Gastroesophageal sphincter (tissue), 3 donors: Measurements from ENCODE around the gene GEMIN5.

ENCODE experiments used
- POLR2A ChIP-seq, 2 donors: fragments of 450-650 bp; IDR thresholded peaks; one replicate each; pipeline ENCODE4 v1.6.1; 2017; ENCODE audit warnings: antibody characterized with exemption in 2 of 2, mild to moderate bottlenecking in 2 of 2, moderate library complexity in 1 of 2
- POLR2AphosphoS5 ChIP-seq: sonication (generic); formaldehyde crosslinking; IDR thresholded peaks from one replicate; pipeline ENCODE4 v1.6.1; 2017; ENCODE audit warnings: antibody characterized with exemption
- TF ChIP-seq, protein P1 (sequence below), 4 experiments: fragments of 200-600 bp in 2 of 4; fragments of 450-650 bp in 2 of 4; sonication (generic) in 1 of 4; IDR thresholded peaks; one replicate each; pipeline ENCODE4 v1.5.1; 2017 to 2019; ENCODE audit warnings: antibody characterized with exemption in 4 of 4, mild to moderate bottlenecking in 2 of 4, moderate library complexity in 2 of 4

GRCh38 chr5:154986151-154986550 is 48.1 kb upstream of the GEMIN5 start:
- TF ChIP-seq, protein P1, sequence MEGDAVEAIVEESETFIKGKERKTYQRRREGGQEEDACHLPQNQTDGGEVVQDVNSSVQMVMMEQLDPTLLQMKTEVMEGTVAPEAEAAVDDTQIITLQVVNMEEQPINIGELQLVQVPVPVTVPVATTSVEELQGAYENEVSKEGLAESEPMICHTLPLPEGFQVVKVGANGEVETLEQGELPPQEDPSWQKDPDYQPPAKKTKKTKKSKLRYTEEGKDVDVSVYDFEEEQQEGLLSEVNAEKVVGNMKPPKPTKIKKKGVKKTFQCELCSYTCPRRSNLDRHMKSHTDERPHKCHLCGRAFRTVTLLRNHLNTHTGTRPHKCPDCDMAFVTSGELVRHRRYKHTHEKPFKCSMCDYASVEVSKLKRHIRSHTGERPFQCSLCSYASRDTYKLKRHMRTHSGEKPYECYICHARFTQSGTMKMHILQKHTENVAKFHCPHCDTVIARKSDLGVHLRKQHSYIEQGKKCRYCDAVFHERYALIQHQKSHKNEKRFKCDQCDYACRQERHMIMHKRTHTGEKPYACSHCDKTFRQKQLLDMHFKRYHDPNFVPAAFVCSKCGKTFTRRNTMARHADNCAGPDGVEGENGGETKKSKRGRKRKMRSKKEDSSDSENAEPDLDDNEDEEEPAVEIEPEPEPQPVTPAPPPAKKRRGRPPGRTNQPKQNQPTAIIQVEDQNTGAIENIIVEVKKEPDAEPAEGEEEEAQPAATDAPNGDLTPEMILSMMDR (IDR thresholded peaks at IDR 0.05) = no peak
- TF ChIP-seq POLR2A (IDR thresholded peaks at IDR 0.05) = no peak
- no peak for TF ChIP-seq POLR2AphosphoS5
